Iris pigment epithelial cell (primary cell): Measurements from ENCODE around the gene KLHL22.
"Not testable (repeated sequence)": the region's sequence is repeated elsewhere in the genome, so short reads cannot be mapped to it uniquely, and the experiment has no call there.

Source experiments
- DNase-seq: peaks from one replicate; pipeline ENCODE4 v3.0.0-alpha.2; 2011; ENCODE audit warnings: low read depth

Gene KLHL22

DNA sequence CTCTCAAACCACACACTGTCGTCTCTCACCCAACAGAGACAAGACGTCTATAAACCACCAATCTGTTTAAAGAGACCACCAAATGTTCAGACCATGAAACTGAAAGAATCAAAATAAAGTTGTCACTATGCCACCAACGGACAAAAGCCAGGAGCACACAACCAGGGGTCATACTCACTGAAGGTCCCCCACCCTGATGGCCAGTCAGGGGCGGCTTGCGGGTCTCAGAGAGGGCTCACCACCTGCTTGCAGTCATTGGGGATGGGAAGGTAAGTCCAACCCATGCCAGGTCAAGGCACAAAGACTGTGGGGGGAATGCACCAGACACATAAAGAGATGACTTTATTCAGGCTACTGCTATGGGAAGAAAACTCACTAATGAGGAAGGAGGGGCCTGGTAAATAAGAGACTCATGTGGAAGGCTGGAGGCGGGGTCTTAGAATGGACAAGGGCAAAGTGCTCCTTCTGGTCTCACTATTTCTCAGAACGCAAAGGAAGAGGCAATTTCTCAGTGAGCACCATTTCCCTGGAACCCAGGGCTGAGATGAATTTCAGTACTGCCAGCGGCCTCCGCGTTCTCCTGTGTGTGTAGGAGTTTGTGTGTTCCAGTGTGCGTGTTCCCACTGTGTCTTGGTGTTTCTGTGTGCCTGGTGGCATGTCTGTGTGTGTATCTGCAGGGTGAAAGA is 75.3 kb downstream of the KLHL22 start:
- no peak for DNase-seq

DNA sequence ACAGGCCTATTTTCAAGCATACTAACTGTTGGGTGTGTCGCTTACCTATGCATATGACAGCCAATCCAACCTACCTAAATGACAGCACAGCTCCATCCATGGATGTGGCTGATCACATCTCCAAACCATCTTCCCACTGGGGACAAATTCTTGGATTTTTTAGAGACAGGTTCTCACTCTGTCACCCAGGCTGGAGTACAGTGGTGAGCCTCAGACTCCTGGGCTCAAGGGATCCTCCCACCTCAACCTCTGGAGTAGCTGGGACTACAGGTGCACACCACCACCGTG is 76.0 kb downstream of the KLHL22 start:
- no peak for DNase-seq

DNA sequence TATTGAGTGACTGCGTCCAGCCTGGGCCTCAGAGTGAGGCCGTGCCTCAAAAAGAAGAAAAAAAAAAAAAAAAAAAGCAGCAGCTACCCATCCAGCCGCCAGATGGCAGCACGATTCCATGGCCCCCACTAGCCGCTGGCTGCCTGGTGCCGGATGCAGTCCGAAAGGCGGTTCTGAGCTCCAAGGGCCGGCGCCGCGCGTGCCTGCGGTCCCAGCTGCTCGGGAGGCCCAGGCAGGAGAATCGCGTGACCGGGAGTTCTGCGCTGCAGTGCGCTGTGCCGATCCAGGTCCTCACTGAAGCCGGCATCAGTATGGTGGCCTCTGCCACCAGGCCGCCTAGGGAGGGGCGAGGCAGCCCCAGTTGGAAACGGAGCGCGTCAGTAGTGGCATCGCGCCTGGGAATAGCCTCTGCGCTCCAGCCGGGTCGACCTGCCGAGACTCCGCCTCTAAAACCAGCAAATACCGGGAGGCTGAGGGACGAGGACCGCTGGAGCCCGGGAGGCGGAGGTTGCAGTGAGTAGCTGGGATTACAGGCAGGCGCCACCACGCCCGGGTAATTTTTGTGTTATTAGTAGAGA is 77.3 kb downstream of the KLHL22 start:
- DNase-seq = peak; percentile 78

DNA sequence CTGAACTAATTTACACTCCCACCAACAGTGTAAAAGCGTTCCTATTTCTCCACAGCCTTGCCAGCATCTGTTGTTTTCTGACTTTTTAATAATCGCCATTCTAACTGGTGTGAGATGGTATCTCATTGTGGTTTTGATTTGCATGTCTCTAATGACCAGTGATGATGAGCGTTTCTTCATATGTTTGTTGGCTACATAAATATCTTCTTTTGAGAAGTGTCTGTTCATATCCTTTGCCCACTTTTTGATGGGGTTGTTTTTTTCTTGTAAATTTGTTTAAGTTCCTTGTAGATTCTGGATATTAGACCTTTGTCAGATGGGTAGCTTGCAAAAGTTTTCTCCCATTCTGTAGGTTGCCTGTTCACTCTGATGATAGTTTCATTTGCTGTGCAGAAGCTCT is 79.9 kb downstream of the KLHL22 start:
- DNase-seq = not testable (repeated sequence)

DNA sequence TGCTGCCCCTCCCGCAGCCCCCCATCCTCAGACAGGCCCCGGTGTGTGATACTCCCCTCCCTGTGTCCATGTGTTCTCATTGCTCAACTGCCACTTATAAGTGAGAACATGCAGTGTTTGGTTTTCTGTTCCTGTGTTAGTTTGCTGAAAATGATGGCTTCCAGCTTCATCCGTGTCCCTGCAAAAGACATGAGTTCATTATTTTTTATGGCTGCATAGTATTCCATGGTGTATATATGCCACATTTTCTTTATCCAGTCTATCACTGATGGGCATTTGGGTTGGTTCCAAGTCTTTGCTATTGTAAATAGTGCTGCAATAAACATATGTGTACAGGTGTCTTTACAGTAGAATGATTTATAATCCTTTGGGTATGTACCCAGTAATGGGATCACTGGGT is 80.4 kb downstream of the KLHL22 start:
- not testable (repeated sequence) for DNase-seq

DNA sequence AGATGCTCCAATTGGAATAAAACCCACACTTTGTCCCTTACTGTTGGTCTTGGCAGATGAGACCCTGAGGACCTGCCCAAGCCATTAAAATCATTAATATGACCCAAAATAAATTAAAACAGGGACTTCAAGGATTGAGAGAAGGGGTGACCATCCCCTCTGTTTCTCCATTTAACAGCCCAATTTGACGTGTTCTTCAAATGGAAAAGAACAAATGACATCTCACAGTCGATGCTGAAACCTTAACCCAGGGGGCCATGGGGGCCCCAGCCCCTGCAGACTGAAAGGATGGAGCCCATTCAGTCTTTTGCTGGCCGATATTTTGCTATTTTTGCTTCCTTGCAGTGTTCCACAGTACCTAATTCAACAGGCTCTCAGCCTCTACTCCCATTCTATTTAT is 81.1 kb downstream of the KLHL22 start:
- no peak for DNase-seq

DNA sequence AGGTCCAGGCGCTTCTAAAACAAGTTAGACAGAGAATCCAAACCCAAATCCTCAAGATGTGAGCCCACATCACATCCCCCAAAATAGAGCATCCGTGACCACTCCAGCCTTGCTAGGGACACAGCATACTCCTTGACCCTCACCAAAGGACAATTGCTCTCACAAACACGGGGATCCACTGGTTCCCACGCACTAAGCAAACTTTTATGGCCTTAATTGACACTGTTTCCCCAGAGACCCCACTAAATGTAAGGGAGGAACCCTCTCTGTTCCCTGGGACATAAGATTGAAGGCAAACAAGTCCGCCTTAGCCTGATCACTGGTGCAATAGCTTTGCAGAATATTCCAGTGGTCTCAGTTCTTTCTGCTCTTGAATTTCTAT is 81.5 kb downstream of the KLHL22 start:
- no peak for DNase-seq

DNA sequence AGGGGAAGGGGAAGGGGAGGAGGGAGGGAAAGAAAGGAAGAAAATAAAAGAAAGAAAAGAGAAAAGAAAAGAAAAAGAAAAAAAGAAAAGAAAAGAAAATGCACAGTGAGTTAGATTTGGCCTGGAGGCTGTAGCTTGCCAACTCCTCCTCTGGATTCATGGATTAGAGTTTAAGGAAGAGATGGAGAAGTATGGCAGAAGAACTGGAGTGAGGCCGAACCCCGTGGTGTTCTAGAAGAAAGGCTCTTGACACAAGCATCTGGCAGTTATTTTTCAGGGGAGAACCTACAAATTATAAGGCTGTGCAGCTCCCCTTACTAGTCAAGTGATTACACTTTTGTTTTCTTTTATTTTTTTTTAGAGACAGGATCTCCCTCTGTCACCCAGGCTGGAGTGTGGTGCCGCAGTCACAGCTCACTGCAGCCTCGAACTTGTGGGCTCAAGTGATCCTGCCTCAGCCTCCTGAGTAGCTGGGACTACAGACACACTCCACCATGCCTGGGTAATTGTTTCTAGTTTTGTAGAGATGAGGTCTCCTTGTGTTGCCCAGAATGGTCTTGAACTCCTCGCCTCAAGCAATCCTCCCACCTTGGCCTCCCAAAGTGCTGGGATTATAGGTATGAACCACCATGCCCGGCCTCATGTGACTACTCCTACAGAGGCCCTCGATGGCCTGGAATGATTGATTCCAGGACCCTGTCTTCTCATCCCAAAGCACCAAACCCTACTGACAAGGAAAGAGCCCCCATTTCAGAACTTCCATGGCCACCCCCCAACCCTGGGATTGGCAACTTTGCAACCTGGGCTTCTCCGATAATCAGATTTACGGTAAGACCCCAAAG is 82.2 kb downstream of the KLHL22 start:
- no peak for DNase-seq

DNA sequence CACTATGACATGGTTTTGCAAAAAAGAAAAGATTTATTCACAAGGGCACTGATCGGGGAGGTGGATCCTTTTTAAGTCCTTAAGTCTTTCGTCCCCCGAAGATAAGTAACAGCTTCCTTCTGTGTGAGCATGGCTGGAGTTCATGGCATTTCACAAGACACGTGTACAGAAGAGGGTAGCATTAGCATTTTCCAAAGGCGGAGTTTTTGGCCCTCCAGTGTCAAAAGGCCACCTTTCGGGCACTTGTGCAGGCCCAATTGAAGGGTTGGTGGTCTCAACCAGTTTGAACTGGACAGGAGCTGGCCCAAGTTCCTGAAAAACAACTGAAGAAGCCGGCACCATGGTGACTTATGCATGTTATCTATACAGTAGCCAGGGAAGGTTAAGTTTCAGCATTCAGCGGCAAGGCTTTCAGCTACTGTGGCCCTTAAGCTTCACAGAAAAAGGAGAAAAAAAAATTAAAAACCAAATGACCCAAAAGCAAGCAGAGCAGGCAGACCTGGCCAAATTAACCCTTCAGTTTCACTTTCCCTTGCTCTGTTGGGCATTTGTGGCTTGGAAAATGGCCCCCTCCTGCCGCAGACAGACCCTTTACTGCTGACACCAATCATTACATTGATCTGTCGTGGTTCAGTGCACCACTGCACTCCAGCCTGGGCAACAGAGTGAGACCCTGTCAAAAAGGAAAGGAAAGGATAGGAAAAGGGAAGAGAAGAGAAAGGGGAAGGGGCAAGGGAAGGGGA is 83.0 kb downstream of the KLHL22 start:
- no peak for DNase-seq

DNA sequence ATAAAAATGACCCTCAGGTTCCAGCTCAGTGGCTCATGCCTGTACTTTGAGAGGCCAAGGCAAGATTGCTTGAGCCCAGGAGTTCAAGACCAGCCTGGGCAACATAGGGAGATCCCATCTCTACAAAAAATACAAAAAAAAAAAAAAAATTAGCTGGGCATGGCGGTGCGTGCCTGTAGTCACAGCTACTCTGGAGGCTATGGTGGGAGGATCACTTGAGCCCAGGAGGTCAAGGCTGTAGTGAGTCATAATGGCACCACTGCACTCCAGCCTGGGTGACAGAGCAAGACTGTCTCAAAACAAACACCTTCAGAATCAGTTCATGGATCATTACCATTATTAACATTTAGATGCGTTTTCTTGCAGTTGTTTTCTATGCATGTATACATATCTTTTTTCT is 86.2 kb downstream of the KLHL22 start:
- DNase-seq = not testable (repeated sequence)

DNA sequence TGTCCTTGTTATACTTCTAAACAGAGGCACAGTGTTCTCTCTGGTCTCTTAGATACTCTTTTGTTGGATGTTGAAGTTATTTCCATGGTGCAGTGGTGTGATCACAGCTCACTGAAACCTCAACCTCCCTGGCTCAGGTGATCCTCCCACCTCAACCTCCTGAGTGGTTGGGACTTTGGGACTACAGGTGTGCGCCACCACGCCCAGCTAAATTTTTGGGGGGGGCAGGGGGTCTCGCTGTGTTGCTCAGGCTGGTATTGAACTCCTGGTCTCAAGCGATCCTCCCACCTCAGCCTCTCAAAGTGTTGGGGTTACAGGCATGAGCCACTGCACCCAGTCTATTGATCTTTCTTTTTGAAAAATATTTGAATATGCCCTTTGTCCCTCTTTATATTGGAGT is 86.7 kb downstream of the KLHL22 start:
- no peak for DNase-seq

DNA sequence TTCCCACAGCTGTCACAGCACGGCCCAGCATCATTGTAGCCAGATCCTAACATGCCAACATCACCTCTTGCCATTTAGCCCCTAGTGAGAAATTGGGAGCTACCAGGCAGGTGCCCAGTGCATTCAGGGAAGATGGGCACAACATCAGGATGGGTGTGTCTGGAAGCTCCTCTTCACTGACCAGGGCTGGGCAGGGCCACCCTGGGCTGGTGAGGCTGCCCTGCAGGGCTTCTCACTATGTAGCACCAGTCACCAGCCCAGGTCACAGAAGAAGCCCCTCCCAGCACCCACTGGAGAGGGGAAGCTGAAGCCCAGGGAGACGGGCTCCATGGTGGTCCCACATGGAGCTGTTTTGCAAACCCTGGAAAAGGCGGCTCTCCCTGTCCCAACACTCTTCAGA is 87.8 kb downstream of the KLHL22 start:
- DNase-seq = no peak

DNA sequence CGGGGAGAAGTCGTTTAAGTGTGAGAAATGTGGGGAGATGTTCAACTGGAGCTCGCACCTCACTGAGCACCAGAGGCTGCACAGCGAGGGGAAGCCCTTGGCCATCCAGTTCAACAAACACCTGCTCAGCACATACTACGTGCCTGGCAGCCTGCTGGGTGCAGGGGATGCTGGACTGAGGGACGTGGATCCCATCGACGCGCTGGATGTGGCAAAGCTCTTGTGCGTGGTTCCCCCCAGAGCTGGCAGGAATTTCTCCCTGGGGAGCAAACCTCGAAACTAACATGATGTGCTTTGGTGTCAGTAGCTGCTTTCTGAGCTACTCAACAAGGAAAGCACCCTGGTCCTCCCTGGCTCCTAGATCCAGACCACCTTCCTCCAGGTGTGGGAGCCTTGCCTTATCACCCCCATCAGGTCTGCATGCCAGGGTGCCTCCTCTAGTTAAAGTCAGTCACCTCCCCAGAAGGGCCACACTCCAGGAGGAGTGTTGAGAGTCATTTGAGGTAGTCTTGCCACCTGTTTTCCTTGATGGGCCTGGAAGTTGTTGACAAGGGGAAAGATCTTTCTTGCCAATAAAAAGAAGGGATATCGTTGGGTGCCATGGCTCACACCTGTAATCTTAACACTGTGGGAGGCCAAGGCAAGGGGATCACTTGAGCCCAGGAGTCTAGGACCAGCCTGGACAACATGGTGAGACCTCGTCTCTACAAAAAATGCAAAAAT is 88.7 kb downstream of the KLHL22 start:
- no peak for DNase-seq

DNA sequence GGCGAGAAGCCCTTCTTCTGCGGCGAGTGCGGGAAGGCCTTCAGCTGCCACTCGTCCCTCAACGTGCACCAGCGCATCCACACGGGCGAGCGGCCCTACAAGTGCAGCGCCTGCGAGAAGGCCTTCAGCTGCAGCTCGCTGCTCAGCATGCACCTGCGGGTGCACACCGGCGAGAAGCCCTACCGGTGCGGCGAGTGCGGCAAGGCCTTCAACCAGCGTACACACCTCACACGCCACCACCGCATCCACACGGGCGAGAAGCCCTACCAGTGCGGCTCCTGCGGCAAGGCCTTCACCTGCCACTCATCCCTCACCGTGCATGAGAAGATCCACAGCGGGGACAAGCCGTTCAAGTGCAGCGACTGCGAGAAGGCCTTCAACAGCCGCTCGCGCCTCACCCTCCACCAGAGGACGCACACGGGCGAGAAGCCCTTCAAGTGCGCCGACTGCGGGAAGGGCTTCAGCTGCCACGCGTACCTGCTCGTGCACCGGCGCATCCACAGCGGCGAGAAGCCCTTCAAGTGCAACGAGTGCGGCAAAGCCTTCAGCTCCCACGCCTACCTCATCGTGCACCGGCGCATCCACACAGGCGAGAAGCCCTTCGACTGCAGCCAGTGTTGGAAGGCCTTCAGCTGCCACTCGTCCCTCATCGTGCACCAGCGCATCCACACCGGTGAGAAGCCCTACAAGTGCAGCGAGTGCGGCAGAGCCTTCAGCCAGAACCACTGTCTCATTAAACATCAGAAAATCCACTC is 89.5 kb downstream of the KLHL22 start:
- DNase-seq = no peak

DNA sequence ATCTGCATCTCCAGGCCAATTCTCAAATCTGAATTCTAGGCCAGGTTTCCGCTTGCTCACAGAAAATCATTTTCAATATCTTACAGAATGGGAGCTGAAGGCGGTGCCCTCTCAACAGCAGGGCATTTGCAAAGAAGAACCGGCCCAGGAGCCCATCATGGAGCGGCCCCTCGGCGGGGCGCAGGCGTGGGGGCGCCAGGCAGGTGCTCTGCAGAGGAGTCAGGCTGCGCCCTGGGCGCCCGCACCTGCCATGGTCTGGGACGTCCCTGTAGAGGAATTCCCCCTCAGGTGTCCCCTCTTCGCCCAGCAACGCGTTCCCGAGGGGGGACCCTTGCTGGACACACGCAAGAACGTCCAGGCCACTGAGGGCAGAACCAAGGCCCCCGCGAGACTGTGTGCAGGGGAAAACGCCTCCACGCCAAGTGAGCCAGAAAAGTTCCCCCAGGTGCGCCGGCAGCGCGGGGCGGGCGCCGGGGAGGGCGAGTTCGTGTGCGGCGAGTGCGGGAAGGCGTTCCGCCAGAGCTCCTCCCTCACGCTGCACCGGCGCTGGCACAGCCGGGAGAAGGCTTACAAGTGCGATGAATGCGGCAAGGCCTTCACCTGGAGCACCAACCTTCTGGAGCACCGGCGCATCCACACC is 90.2 kb downstream of the KLHL22 start:
- DNase-seq = no peak

DNA sequence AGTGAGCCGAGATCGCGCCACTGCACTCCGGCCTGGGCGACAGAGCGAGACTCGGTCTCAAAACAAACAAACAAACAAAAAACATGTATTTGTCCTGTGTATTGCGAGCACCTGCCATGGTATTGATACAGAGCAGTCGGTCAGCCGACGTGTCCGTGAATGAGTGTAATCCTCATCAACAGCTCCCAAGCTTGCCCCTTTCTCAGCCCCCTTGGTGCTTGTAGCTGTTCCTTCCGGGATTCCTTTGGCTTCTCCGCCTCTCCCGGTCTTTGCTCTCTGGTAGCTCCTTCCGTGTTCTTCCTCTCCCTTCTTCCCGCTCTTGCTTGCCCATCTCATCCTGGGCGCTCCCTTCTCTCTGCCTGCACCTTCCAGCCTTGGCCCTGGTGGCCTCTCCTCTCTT is 90.7 kb downstream of the KLHL22 start:
- no peak for DNase-seq

DNA sequence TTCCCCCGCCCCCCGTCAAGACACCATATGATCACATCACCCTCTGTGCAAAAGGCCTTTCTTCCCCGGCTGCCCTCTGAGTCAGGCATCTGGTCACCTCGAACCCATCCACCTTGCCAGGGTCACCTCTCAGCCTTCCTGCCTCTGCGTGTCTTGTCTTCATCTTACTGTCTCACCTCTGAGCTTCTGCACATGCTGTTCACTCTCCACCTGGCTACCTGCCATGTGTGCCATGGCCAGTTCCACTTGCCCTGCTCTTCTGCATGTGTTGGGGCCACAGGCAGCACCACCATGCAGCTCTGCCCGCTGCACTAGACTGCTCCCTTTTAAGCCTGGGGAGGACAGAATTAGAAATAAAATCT is 91.8 kb downstream of the KLHL22 start:
- no peak for DNase-seq

DNA sequence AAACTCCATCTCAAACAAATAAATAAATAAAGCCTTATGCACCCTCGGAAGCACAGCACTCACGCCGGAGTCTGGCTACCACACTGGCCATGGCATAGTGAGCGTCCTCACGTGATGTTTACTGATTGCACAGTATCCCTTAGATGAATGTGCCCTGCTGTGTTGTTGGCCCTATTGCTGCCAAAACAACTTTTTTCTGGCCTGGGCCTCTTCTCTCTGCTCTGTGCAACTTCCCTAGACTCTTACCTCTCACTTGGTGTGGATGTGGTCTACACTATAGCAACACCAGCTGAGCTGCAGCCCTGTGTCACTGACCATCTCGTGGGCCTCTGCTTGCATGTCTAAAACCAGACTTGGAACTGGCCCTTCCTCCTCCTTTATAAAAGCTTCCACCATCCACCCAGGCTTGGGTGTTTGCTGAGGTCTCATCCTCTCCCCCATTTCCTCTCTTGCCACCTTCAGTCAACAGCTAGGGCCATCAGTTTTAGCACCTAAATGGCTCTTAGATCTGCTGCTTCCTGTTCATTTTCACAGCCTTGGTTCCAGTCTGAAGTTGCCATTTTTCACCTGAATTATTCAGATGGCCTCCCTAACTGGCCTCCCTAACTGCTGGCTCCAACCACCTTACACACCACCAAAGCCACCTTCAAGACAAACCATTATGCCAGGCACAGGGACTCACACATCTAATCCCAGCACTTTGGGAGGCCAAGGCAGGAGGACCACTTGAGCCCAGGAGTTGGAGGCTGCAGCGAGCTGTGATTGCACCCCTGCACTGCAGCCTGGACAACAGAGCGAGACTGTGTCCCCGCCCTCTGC is 92.4 kb downstream of the KLHL22 start:
- DNase-seq = no peak

DNA sequence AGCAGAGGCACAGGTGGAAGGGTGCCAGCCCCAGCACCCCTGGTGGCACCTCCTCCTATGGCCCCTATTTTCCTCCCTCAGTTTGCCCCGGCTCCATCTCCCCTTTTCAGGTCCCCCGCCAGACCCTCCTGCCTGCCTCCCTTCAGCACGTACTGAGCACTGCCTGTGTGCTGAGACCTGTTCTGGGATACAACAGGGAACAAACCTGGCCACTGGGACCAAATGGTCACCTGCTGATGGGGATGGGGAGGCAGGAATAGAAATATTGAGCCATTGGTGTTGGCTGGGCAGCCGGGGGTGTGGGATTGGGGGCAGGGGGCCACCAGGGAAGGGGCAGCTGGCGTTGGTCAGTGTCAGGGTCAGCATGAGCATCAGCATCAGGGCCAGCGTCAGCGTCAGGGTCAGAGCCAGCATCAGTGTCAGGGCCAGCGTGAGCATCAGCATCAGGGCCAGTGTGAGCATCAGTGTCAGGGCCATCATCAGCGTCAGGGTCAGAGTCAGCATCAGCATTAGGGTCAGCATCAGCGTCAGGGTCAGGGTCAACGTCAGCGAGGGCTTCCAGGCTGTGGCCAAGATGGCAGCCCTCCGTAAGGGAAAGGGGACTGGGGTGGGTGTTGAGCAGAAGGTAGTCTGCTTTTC is 94.1 kb downstream of the KLHL22 start:
- no peak for DNase-seq
